Measurements from ENCODE around the gene SSX5.
A peak's percentile ranks its signal among the peaks of the same experiment; 100 is the strongest.
"Not testable (repeated sequence)": the region's sequence is repeated elsewhere in the genome, so short reads cannot be mapped to it uniquely, and the experiment has no call there.

SSX5 gene

GRCh38 chrX:48196745-48197201 lies at the start of gene SSX5:
Gene SSX5, minus strand, starts transcription at chrX:48196795. Its CDS starts 1,437 bp downstream, at chrX:48195358.
- DNase-seq (ENCODE audit: low read depth in 2 of 2), result no peak

GRCh38 chrX:48224196-48224595 lies 27.6 kb upstream of the SSX5 start:
- not testable (repeated sequence) for DNase-seq (ENCODE audit: low read depth in 2 of 2)

DNA sequence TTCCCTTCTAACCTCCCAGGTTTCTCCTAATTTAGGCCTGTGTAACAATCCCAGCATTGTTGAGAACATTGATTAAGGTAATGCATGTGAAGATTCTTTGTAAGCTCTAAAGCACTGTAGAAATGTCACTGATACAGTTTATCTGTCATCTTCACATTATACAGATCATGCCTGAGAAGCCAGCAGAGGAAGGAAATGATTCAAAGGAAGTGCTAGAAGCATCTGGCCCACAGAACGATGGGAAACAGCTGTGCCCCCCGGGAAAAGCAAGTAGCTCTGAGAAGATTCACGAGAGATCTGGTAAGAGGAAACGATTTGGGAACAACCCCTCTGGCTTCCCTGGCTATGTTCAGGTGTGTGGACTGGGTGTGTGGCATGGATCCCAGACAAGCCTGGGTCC lies 17.7 kb upstream of the SSX5 start:
- not testable (repeated sequence) for DNase-seq (ENCODE audit: low read depth in 2 of 2)

DNA sequence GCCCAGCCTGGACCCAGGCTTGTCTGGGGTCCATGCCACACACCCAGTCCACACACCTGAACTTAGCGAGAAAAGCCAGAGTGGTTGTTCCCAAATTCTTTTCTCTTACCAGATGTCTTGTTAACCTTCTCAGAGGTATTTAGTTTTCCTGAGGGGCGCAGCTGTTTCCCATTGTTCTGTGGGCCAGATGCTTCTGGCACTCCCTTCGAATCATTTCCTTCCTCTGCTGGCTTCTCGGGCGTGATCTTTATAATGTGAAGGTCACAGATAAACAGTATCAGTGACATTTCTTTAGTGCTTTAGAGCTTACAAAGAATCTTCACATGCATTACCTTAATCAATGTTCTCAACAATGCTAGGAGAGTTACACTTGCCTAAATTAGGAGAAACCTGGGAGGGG lies 6.6 kb downstream of the SSX5 start:
- not testable (repeated sequence) for DNase-seq (ENCODE audit: low read depth in 2 of 2)

GRCh38 chrX:48181882-48182281 lies 14.7 kb downstream of the SSX5 start:
- DNase-seq (ENCODE audit: low read depth in 2 of 2), result not testable (repeated sequence)

GRCh38 chrX:48180811-48181210 lies 15.8 kb downstream of the SSX5 start:
- DNase-seq (ENCODE audit: low read depth in 2 of 2), result no peak

DNA sequence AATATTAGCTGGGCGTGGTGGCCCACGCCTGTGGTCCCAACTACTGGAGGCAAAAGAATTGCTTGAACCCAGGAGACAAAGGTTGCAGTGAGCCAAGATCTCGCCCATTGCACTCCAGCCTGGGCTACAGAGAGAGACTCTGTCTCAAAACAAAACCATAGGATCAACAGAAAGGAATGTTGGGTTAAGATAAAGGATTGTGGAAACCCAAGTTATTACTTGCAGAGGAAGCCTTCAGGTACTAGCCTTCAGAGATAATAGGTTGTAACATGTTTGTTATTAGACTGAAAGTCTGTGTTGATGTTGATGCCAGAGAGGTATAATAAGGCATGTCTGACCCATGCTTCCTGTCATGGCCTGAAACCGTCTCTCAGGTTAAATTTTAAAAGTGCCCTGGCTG lies 16.9 kb downstream of the SSX5 start:
- no peak for DNase-seq (ENCODE audit: low read depth in 2 of 2)

- not testable (repeated sequence) for DNase-seq (ENCODE audit: low read depth in 2 of 2)
Measured at GRCh38 chrX:48166322-48166721, 30.3 kb downstream of the SSX5 start.

DNA sequence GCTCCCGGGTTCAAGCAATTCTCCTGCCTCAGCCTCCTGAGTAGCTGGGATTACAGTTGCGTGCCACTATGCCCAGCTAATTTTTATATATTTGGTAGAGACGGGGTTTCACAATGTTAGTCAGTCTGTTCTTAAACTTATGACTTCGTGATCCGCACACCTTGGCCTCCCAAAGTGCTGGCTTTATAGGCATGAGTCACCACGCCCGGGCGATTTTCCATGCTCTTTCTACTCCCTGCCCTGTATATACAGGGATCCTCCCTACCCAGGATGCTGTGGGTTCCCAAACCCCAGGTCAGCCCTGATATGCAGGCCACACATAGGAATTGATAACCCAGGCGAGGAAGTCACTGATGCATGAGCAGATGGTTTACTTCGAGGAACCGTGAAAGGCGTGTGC lies 31.4 kb downstream of the SSX5 start:
- DNase-seq (ENCODE audit: low read depth in 2 of 2), result no peak

GRCh38 chrX:48156014-48156413 lies 40.6 kb downstream of the SSX5 start:
- DNase-seq (ENCODE audit: low read depth in 2 of 2), result no peak

DNA sequence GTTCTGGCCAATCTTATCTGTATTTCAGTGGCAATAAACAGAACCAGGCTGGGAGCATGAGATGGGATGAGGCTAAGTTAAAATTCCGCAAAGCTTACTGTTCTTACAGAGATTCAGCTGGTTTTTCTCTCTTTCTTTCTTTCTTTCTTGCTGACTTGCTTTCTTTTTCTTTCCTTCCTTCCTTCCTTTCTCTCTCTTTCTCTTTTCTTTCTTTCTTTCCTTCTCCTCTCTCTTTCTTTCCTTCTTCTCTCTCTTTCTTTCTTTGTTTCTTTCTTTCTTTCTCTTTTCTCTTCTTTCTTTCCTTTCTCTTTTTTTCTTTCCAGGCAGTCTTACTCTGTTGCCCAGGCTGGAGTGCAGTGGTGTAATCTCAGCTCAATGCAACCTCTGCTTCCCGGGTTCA lies 41.8 kb downstream of the SSX5 start:
- DNase-seq (ENCODE audit: low read depth in 2 of 2), result no peak

GRCh38 chrX:48153769-48154168 lies 42.8 kb downstream of the SSX5 start:
- no peak for DNase-seq (ENCODE audit: low read depth in 2 of 2)

GRCh38 chrX:48142697-48143096 lies 53.9 kb downstream of the SSX5 start:
- peak in 1 of 2 donors; percentile 5 for DNase-seq (ENCODE audit: low read depth in 2 of 2)

DNA sequence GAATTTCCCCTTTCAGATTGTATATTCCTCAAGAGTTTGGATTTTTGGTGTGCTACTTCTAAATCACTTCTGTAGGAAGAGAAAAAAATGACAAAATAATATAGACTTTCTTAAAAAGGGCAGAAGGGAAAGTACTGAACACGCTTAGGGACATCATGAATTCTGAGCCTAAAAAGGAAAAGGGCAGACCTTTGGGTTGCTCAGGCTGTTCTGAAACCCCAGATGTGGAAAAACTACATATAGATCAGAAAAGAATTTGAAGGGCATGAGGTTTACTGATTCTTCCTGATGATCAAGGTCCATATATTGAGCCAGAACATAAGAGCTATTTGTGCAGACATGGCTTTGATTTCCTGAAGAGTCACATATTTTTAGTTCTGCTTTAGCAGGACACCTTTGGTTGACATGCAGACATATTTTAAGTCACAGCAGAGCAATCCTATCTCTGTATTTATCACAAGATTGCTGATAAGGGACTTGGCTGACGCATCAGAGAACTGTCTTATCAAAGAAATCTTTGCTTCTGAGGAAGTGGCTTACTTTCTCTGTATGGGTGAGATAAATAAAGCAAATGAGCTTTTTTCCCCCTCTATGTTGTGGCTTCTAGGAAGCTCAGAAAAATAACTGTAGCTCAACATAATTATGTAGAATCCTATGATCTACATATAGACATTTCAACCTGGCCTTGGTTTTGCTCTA lies 54.6 kb downstream of the SSX5 start:
- not testable (repeated sequence) for DNase-seq (ENCODE audit: low read depth in 2 of 2)

DNA sequence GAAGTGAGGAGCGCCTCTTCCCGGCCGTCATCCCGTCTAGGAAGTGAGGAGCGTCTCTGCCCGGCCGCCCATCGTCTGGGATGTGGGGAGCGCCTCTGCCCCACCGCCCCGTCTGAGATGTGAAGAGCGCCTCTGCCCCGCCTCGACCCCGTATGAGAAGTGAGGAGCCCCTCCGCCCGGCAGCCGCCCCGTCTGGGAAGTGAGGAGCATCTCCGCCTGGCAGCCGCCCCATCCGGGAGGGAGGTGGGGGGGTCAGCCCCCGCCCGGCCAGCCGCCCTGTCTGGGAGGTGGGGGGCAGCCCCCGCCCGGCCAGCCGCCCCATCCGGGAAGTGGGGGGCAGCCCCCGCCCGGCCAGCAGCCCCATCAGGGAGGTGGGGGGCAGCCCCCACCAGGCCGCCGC lies 57.5 kb downstream of the SSX5 start:
- DNase-seq (ENCODE audit: low read depth in 2 of 2), result not testable (repeated sequence)

All from stimulated activated CD8-positive, alpha-beta memory T cell treated with anti-CD3 and anti-CD28 coated beads, Interleukin-2, amount 100 ng/mL, for 48 hours (primary cell).